HepG2 (cell line): ENCODE results near the gene PSD. TPM values are rescaled to one million over a fixed set of nuclear protein-coding genes. Genes with fewer than 3 reads are reported as not detected.
A peak's percentile ranks its signal among the peaks of the same experiment; 100 is the strongest.

ENCODE experiments used
- BRCA1 ChIP-seq: sonication (generic); formaldehyde crosslinking; IDR thresholded peaks from 2 replicates; pipeline ENCODE4 v1.4.0; 2020; ENCODE audit warnings: missing genetic modification reagents
- CREM ChIP-seq, 2 experiments: sonication (generic) in 1 of 2; formaldehyde crosslinking in 1 of 2; IDR thresholded peaks; 2 replicates each; pipeline versions ENCODE4 v1.4.0 to v1.6.1; 2016 to 2020; ENCODE audit warnings: antibody characterized with exemption in 1 of 2, mild to moderate bottlenecking in 1 of 2, missing genetic modification reagents in 1 of 2
- ELF4 ChIP-seq: sonication (generic); formaldehyde crosslinking; IDR thresholded peaks from 2 replicates; pipeline ENCODE4 v1.5.0; 2020; ENCODE audit warnings: missing genetic modification reagents, mild to moderate bottlenecking, moderate library complexity, borderline replicate concordance
- HOMEZ ChIP-seq: IDR thresholded peaks from 2 replicates; pipeline ENCODE4 v1.6.1; 2016; ENCODE audit warnings: low read depth
- MYC ChIP-seq: sonication (generic); formaldehyde crosslinking; IDR thresholded peaks from 2 replicates; pipeline ENCODE4 v1.9.0; 2021; ENCODE audit warnings: missing genetic modification reagents, borderline replicate concordance
- PTBP1 ChIP-seq: fragments of 200-400 bp; formaldehyde crosslinking; IDR thresholded peaks from 2 replicates; pipeline ENCODE4 v1.6.1; 2018; ENCODE audit warnings: low read length, low read depth; ENCODE audit not compliant: poor library complexity, severe bottlenecking
- ZBTB38 ChIP-seq: sonication (generic); formaldehyde crosslinking; IDR thresholded peaks from 2 replicates; pipeline ENCODE4 v1.5.1; 2020; ENCODE audit warnings: mild to moderate bottlenecking, missing genetic modification reagents
- ZNF142 ChIP-seq: sonication (generic); formaldehyde crosslinking; IDR thresholded peaks from 2 replicates; pipeline ENCODE4 v1.4.0; 2020; ENCODE audit warnings: missing genetic modification reagents
- ZNF234 ChIP-seq: sonication (generic); formaldehyde crosslinking; conservative IDR thresholded peaks from 2 replicates; pipeline ENCODE4 v1.5.1; 2020; ENCODE audit warnings: mild to moderate bottlenecking, missing genetic modification reagents
- ZNF260 ChIP-seq: sonication (generic); formaldehyde crosslinking; IDR thresholded peaks from 2 replicates; pipeline ENCODE4 v1.4.0; 2020; ENCODE audit warnings: missing genetic modification reagents, low read depth, mild to moderate bottlenecking, borderline replicate concordance
- ZNF281 ChIP-seq: sonication (generic); formaldehyde crosslinking; IDR thresholded peaks from 2 replicates; pipeline ENCODE4 v1.4.0; 2020; ENCODE audit warnings: missing genetic modification reagents, borderline replicate concordance
- ZNF337 ChIP-seq: sonication (generic); formaldehyde crosslinking; IDR thresholded peaks from 2 replicates; pipeline ENCODE4 v1.5.1; 2020; ENCODE audit warnings: missing genetic modification reagents, low read depth, mild to moderate bottlenecking, borderline replicate concordance
- ZNF749 ChIP-seq: sonication (generic); formaldehyde crosslinking; IDR thresholded peaks from 2 replicates; pipeline ENCODE4 v1.8.0; 2022; ENCODE audit warnings: mild to moderate bottlenecking, missing genetic modification reagents, moderate library complexity, borderline replicate concordance
- ZNF775 ChIP-seq: sonication (generic); formaldehyde crosslinking; IDR thresholded peaks from 2 replicates; pipeline ENCODE4 v1.4.0; 2020; ENCODE audit warnings: missing genetic modification reagents, mild to moderate bottlenecking, moderate library complexity, borderline replicate concordance
- ZSCAN21 ChIP-seq: sonication (generic); formaldehyde crosslinking; IDR thresholded peaks from 2 replicates; pipeline ENCODE4 v1.8.0; 2022; ENCODE audit warnings: mild to moderate bottlenecking, missing genetic modification reagents, moderate library complexity, borderline replicate concordance
- polyA plus RNA-seq, 8 experiments: library from polyadenylated mRNA; depleted of rRNA in 3 of 8; stranded (reverse) in 7 of 8; unstranded in 1 of 8; fragments of >200 nt; fragmentation: Illumina TruSeq in 4 of 8; extraction: Trizol in 4 of 8; gene quantifications; 2 replicates each; pipeline versions ENCODE4 v1.2.1 to v1.2.3, GENCODE V29; 2011 to 2016; ENCODE audit warnings: low read depth in 4 of 8, missing spikeins in 1 of 8, mixed read lengths in 1 of 8; ENCODE audit not compliant: insufficient read depth in 1 of 8
- total RNA-seq, 5 experiments: library from RNA; depleted of rRNA; stranded (reverse); fragments of >200 nt; fragmentation: Illumina TruSeq; extraction: Trizol; gene quantifications; 2 replicates each; pipeline ENCODE4 v1.2.3, GENCODE V29; 2016; ENCODE audit warnings: low read depth in 1 of 5

PSD gene
- total and polyA plus RNA-seq, 2 of the 13 experiments (the other 11 are each of a cell fraction or from before 2014, with no cell fraction given): 0.35 to 0.58 TPM

GRCh38 chr10:102419269-102420180 lies 940 bp upstream of the PSD start (continued):
- TF ChIP-seq HOMEZ (CRISPR knock-in tag) (no peak), ZNF142 (CRISPR knock-in tag) (0 out of 2 replicates have a peak, but pooled peaks have one; percentile 60), ZNF281 (CRISPR knock-in tag) (peak; percentile 15; the same call in 1 of the 2 replicates), ZNF234 (CRISPR knock-in tag) (no peak), BRCA1 (CRISPR knock-in tag) (peak; percentile 68; the same call in 1 of the 2 replicates), PTBP1 (no peak), ZNF749 (no peak), ZSCAN21 (no peak), MYC (CRISPR knock-in tag) (peak; percentile 78), ZNF260 (CRISPR knock-in tag) (no peak), ZNF775 (CRISPR knock-in tag) (no peak), CREM (IDR thresholded peaks at IDR 0.05) (no peak), CREM (CRISPR knock-in tag; IDR thresholded peaks at IDR 0.05) (no peak), ZNF337 (CRISPR knock-in tag) (no peak), ZBTB38 (0 out of 2 replicates have a peak, but pooled peaks have one; percentile 19), ELF4 (CRISPR knock-in tag) (no peak)
